D721Med (cell line): ENCODE data around the gene SIKE1.

Experiments
- DNase-seq: peaks from one replicate; pipeline ENCODE4 v3.0.0; 2011; ENCODE audit warnings: low spot score; ENCODE audit not compliant: insufficient read length
- FAIRE-seq: peaks from 2 replicates; lab custom pipeline; 2011; peaks lifted over from hg19 to GRCh38; lab: Jason Lieb, UNC
- CTCF ChIP-seq: IDR thresholded peaks from 2 replicates; pipeline ENCODE4 v1.5.1; 2012; ENCODE audit warnings: mild to moderate bottlenecking, control low read depth; ENCODE audit not compliant: insufficient read depth; ENCODE audit errors: missing control alignments

SIKE1 gene

GRCh38 chr1:114753143-114753542 lies 27.3 kb downstream of the SIKE1 start:
- TF ChIP-seq CTCF, result no peak
- no peak for DNase-seq
- no peak for FAIRE-seq

GRCh38 chr1:114750780-114751179 lies 29.7 kb downstream of the SIKE1 start:
- no peak for FAIRE-seq
- no peak for TF ChIP-seq CTCF
- no peak for DNase-seq

DNA sequence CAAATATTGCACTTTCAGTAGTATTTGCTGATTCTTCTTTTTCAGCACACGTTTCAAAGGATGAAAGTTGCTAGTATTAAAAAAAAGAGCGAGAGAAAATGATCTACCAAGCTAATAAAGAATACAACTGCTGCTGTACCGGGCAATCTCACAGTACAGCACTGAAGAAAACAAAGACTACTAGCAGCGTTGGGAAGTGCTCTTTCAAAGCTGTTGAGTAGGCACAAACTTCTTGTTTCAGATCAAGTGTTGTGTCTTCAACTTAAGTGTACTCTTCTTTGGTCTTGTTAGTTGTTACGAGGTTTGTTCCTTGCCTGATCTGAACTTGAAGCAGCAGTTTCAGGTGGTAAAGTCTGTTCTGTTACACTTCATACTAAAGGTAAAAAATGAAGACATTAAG lies 30.6 kb downstream of the SIKE1 start:
- FAIRE-seq, result no peak
- TF ChIP-seq CTCF, result no peak
- DNase-seq, result no peak

DNA sequence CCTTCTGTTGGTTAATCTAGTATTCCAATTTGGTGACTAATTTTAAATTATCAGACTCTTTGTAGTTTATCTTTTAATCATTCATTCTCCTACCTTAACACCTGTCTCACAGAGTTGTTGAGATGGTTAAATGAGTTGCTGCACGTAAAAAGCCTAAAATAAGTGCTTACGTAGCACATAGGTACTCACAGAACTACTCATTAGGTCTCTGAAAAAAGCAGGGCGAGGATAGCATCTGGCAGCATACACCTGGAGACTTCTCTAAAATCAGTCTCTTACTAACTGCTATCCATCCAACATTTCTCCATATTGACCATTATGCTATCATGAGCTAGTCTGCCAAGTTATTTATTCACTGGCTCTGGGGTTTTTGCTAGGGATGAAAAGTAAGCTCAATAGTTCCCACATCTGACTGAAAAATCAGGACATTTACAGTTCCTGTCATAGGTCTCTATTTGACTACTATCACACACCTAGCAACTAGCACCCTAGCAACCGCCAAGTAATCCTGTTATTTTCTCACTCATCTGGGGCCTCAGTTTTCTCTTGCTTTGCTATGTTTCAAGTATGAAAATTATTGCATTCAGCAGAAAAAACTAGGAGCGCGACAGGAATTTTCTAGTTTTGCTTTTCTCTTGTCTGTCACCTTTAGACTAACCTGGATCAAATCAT lies 33.9 kb downstream of the SIKE1 start:
- FAIRE-seq, result no peak

DNA sequence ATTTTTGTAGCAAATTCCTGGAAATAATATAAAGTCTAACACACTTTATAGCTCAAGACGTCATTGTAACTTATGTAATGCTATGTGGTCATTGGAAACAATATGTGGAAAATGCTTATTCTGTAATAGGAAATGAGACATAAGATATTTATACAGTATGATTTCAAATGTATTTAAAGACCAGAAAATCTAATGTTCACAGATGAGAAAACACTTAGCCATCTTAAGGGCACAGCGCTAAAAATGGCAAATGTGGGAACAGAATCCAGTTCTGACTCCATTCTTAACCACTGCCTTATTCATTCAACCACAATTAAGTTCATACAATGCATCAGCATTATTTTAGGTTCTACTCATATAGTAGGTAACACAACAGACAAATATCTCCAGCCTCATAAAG lies 35.2 kb downstream of the SIKE1 start:
- FAIRE-seq, result no peak
- TF ChIP-seq CTCF, result no peak
- no peak for DNase-seq

More for the DNA sequence above, 33.9 kb downstream of the SIKE1 start:
- TF ChIP-seq CTCF, result no peak
- no peak for DNase-seq

DNA sequence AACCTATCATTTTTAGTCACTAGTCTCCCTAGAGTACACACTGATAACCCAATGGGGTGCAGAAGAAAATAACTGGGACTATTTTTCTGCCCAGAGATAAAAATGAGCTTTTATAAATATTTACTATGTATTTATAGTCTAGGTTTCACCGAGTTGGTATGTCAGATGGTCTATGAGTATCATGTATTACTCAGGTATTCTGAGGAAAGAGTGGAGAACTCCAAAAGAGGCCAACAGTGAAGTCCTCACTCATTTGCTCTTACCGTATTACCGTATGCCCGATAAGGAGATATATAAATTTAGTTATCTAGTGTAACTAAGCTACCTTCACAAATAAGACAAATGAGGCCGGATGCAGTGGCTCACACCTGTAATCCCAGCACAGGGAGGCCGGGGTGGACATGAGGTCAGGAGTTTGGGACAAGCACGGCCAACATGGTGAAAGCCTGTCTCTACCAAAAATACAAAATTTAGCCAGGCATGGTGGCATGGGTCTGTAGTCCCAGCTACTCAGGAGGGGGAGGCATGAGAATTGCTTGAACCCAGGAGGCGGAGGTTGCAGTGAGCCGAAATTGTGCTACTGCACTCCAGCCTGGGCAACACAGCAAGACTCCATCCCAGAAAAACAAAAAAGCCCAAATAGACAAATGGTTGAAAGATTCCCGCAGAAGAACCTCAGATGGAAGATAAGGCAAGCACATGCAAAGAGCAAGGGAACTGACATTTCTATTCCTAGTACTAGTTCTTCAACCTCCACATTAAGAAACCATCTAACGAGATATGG lies 38.3 kb downstream of the SIKE1 start:
- FAIRE-seq (no peak), DNase-seq (no peak)
- no peak for TF ChIP-seq CTCF

GRCh38 chr1:114740331-114740730 lies 40.2 kb downstream of the SIKE1 start:
- FAIRE-seq (no peak), DNase-seq (no peak)
- no peak for TF ChIP-seq CTCF
